IMR-90 (cell line): ENCODE measurements around the gene CREB3L1.

ENCODE experiments used
- CEBPB ChIP-seq: IDR thresholded peaks from 2 replicates; pipeline ENCODE4 v1.6.1; 2012; ENCODE audit warnings: low read depth, low read length, improper control_type of control experiment
- RCOR1 ChIP-seq: IDR thresholded peaks from 2 replicates; pipeline ENCODE4 v1.6.1; 2012; ENCODE audit warnings: mild to moderate bottlenecking, low read length, improper control_type of control experiment; ENCODE audit not compliant: insufficient replicate concordance
- TF ChIP-seq, protein P1 (sequence below): conservative IDR thresholded peaks from 2 replicates; pipeline ENCODE4 v1.5.1; 2012; ENCODE audit warnings: mild to moderate bottlenecking, low read depth, low read length, improper control_type of control experiment

DNA sequence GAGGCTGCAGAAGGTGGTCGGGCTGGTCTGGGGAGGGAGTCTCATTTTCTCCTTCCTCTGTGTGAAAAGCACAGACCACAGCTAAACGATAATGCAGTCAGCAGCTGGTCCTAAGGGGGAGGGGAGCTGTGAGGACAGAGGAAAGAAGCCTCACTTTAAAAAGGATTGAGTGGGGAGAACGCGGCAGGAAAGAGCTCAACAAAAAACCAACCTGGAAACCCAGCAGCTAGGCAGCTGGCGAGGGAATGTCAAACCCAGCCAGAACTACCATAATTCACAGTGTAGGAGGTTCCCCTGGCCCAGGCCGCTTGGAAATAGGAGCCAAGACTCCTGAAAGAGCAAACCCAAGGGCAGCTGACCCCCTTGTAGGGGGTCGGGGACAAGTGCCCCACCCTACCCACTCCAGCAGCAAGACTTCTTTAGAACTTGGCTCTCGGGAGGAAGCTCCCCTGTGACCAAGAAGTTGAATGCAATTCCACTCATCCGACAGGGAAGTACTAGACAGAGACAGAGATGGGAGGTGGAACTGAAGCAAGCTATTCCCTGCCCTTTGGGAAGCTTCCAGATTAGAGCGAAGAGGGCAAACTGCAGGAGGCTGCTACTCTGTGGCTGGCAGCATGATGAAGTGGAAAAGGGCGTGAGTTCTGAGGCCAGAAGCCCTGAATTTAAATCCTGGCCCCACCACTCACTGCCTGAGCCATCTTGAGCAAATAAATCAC, 53.3 kb downstream of the CREB3L1 start:
- TF ChIP-seq, protein P1, sequence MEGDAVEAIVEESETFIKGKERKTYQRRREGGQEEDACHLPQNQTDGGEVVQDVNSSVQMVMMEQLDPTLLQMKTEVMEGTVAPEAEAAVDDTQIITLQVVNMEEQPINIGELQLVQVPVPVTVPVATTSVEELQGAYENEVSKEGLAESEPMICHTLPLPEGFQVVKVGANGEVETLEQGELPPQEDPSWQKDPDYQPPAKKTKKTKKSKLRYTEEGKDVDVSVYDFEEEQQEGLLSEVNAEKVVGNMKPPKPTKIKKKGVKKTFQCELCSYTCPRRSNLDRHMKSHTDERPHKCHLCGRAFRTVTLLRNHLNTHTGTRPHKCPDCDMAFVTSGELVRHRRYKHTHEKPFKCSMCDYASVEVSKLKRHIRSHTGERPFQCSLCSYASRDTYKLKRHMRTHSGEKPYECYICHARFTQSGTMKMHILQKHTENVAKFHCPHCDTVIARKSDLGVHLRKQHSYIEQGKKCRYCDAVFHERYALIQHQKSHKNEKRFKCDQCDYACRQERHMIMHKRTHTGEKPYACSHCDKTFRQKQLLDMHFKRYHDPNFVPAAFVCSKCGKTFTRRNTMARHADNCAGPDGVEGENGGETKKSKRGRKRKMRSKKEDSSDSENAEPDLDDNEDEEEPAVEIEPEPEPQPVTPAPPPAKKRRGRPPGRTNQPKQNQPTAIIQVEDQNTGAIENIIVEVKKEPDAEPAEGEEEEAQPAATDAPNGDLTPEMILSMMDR = no peak
- no peak for TF ChIP-seq CEBPB
- TF ChIP-seq RCOR1 = no peak
